Astrocyte (in vitro differentiated cells and primary cell): ENCODE data around the gene GNAQ. TPM values are rescaled to one million over a fixed set of nuclear protein-coding genes. Genes with fewer than 3 reads are reported as not detected.

Source experiments
- DNase-seq: peaks from one replicate; pipeline ENCODE4 v3.0.0-alpha.2; 2010; ENCODE audit warnings: low read depth
- FAIRE-seq: peaks from 2 replicates; lab custom pipeline; 2011; peaks lifted over from hg19 to GRCh38; lab: Jason Lieb, UNC
- H2AFZ ChIP-seq: 2 replicates; pipeline ENCODE4 v1.6.0; 2012; ENCODE audit warnings: low read depth, low read length, inconsistent platforms
- H3K27ac ChIP-seq: 2 replicates; pipeline ENCODE4 v1.5.1; 2011; ENCODE audit warnings: low read depth, low read length, inconsistent platforms
- H3K27me3 ChIP-seq: 2 replicates; pipeline ENCODE4 v1.6.0; 2011; ENCODE audit warnings: low read length, inconsistent platforms; ENCODE audit not compliant: insufficient read depth
- H3K36me3 ChIP-seq: 2 replicates; pipeline ENCODE4 v1.5.1; 2011; ENCODE audit warnings: low read length, inconsistent platforms; ENCODE audit not compliant: insufficient read depth
- H3K4me1 ChIP-seq: 2 replicates; pipeline ENCODE4 v1.5.1; 2011; ENCODE audit warnings: low read length, inconsistent platforms; ENCODE audit not compliant: insufficient read depth
- H3K4me2 ChIP-seq: 2 replicates; pipeline ENCODE4 v1.6.0; 2012; ENCODE audit warnings: low read length, inconsistent platforms
- H3K4me3 ChIP-seq: 2 replicates; pipeline ENCODE4 v1.5.1; 2011; ENCODE audit warnings: low read depth, mild to moderate bottlenecking, low read length, inconsistent platforms; ENCODE audit not compliant: insufficient read depth
- H3K79me2 ChIP-seq: 2 replicates; pipeline ENCODE4 v1.6.0; 2012; ENCODE audit warnings: mild to moderate bottlenecking, low read length, inconsistent platforms; ENCODE audit not compliant: insufficient read depth
- H3K9ac ChIP-seq: 2 replicates; pipeline ENCODE4 v1.6.0; 2012; ENCODE audit warnings: mild to moderate bottlenecking, low read length, inconsistent platforms
- H3K9me3 ChIP-seq: 2 replicates; pipeline ENCODE4 v1.5.1; 2012; ENCODE audit warnings: low read depth, mild to moderate bottlenecking, low read length, inconsistent platforms; ENCODE audit not compliant: insufficient read depth
- H4K20me1 ChIP-seq: 2 replicates; pipeline ENCODE4 v1.6.0; 2012; ENCODE audit warnings: low read length, inconsistent platforms; ENCODE audit not compliant: insufficient read depth
- H3K27ac Mint-ChIP-seq: one replicate; pipeline ENCODE4 v1.8.0; 2021; ENCODE audit warnings: mild to moderate bottlenecking, mixed read lengths; ENCODE audit not compliant: unreplicated experiment
- H3K27me3 Mint-ChIP-seq: one replicate; pipeline ENCODE4 v1.8.0; 2021; ENCODE audit warnings: low read depth, mixed read lengths; ENCODE audit not compliant: unreplicated experiment
- H3K36me3 Mint-ChIP-seq: one replicate; pipeline ENCODE4 v1.8.0; 2021; ENCODE audit warnings: low read depth, mixed read lengths; ENCODE audit not compliant: unreplicated experiment
- H3K4me1 Mint-ChIP-seq: one replicate; pipeline ENCODE4 v1.8.0; 2021; ENCODE audit warnings: low read depth, mixed read lengths; ENCODE audit not compliant: unreplicated experiment
- H3K4me3 Mint-ChIP-seq: one replicate; pipeline ENCODE4 v1.8.0; 2021; ENCODE audit warnings: mild to moderate bottlenecking, moderate library complexity, mixed read lengths; ENCODE audit not compliant: unreplicated experiment
- H3K9me3 Mint-ChIP-seq: one replicate; pipeline ENCODE4 v1.8.0; 2021; ENCODE audit warnings: mild to moderate bottlenecking, mixed read lengths; ENCODE audit not compliant: unreplicated experiment
- CTCF ChIP-seq: IDR thresholded peaks from 2 replicates; pipeline ENCODE4 v1.5.1; 2011; ENCODE audit warnings: low read depth, mild to moderate bottlenecking, inconsistent platforms, low read length, moderate library complexity; ENCODE audit not compliant: insufficient read depth
- EZH2 ChIP-seq: IDR thresholded peaks from 2 replicates; pipeline ENCODE4 v1.6.1; 2012; ENCODE audit warnings: mild to moderate bottlenecking, low read length, inconsistent platforms; ENCODE audit not compliant: insufficient read depth
- total RNA-seq: library from RNA; stranded (reverse); gene quantifications from 2 replicates; pipeline ENCODE4 v1.2.1, GENCODE V29; 2021

The GNAQ gene
- total RNA-seq, 1 donor from 2014 or later: 74.9 TPM

GRCh38 chr9:78041971-78042370, 10.4 kb upstream of the GNAQ start:
- H3K4me1 ChIP-seq: peaks cover 4% of the 10 kb centered on the region
- no peak overlapping the region for H3K9ac ChIP-seq
- H3K9me3 Mint-ChIP-seq: no peaks in the 10 kb centered on the region
- no peak overlapping the region for H2AFZ ChIP-seq
- no peak for FAIRE-seq
- no peak overlapping the region for H3K4me2 ChIP-seq
- no peak overlapping the region for H3K4me3 ChIP-seq
- no peaks in the 10 kb centered on the region for H3K36me3 ChIP-seq
- TF ChIP-seq EZH2 (no peak), CTCF (no peak)
- peaks cover 27% of the 10 kb centered on the region for H3K4me1 Mint-ChIP-seq
- no peaks in the 10 kb centered on the region for H3K79me2 ChIP-seq
- H3K27me3 Mint-ChIP-seq: no peaks in the 10 kb centered on the region
- H3K27me3 ChIP-seq: no peaks in the 10 kb centered on the region
- DNase-seq: no peak
- no peak overlapping the region for H3K4me3 Mint-ChIP-seq
- H3K36me3 Mint-ChIP-seq: no peaks in the 10 kb centered on the region
- no peaks in the 10 kb centered on the region for H3K9me3 ChIP-seq
- no peak overlapping the region for H3K27ac ChIP-seq
- no peaks in the 10 kb centered on the region for H4K20me1 ChIP-seq
- no peak overlapping the region for H3K27ac Mint-ChIP-seq

DNA sequence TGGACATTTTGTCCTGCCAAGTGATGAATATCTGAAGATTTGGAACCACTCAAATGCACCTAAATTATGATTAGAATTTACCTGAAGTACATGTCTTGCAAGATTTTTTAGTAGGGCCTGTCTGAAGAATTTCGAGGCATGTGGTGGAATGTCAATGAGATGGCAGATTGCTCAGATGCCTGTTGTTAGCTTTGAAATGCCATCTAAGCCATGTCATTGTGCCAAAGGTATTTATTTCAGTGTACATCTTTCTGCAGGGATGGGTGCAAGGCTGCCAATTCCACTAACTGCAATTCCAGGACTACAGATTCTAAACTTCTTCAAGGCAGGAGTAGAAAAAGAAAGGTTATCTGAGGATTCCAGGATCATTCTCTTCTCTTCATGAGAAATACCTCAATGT, 9.1 kb upstream of the GNAQ start:
- H3K9me3 ChIP-seq: no peaks in the 10 kb centered on the region
- H3K4me2 ChIP-seq: no peak overlapping the region
- H3K27me3 ChIP-seq: no peaks in the 10 kb centered on the region
- H3K79me2 ChIP-seq: no peaks in the 10 kb centered on the region
- no peaks in the 10 kb centered on the region for H3K36me3 ChIP-seq
- no peaks in the 10 kb centered on the region for H3K27me3 Mint-ChIP-seq
- H4K20me1 ChIP-seq: no peaks in the 10 kb centered on the region
- TF ChIP-seq EZH2 (no peak), CTCF (no peak)
- FAIRE-seq: no peak
- H3K9me3 Mint-ChIP-seq: no peaks in the 10 kb centered on the region
- no peak overlapping the region for H2AFZ ChIP-seq
- H3K27ac Mint-ChIP-seq: no peak overlapping the region
- no peak overlapping the region for H3K27ac ChIP-seq
- DNase-seq: no peak
- no peak overlapping the region for H3K9ac ChIP-seq
- no peaks in the 10 kb centered on the region for H3K36me3 Mint-ChIP-seq
- no peak overlapping the region for H3K4me3 ChIP-seq
- H3K4me1 ChIP-seq: peaks cover 4% of the 10 kb centered on the region
- peaks cover 21% of the 10 kb centered on the region for H3K4me1 Mint-ChIP-seq
- H3K4me3 Mint-ChIP-seq: no peak overlapping the region

GRCh38 chr9:78038620-78039300, 7.1 kb upstream of the GNAQ start:
- H3K27ac Mint-ChIP-seq: peak overlapping the region; percentile 34
- H3K36me3 Mint-ChIP-seq: no peaks in the 10 kb centered on the region

More at GRCh38 chr9:78038620-78039300, 7.1 kb upstream of the GNAQ start:
- Mint-ChIP-seq H3K27me3 (no peaks in the 10 kb centered on the region), H3K9me3 (no peaks in the 10 kb centered on the region), H3K4me1 (peaks cover 26% of the 10 kb centered on the region), H3K4me3 (no peak overlapping the region)
- Histone ChIP-seq H3K9ac (no peak overlapping the region), H3K36me3 (no peaks in the 10 kb centered on the region), H3K4me2 (no peak overlapping the region), H3K4me3 (no peak overlapping the region), H2AFZ (no peak overlapping the region), H3K27me3 (no peaks in the 10 kb centered on the region), H3K27ac (no peak overlapping the region), H4K20me1 (no peaks in the 10 kb centered on the region), H3K79me2 (no peaks in the 10 kb centered on the region), H3K4me1 (peaks cover 8% of the 10 kb centered on the region), H3K9me3 (no peaks in the 10 kb centered on the region)
- no peak for FAIRE-seq
- TF ChIP-seq CTCF (no peak), EZH2 (no peak)
- no peak for DNase-seq
